ENCODE results near the gene JDP2. TPM values are rescaled to one million over a fixed set of nuclear protein-coding genes. Genes with fewer than 3 reads are reported as not detected.

JDP2 gene
- total RNA-seq, 1 donor from 2014 or later: 59.2 TPM

- DNase-seq (no peak), ATAC-seq (no peak)
- Histone ChIP-seq H3K27me3 (ENCODE audit: low read depth) (no peaks in the 10 kb centered on the region), H3K27ac (no peak overlapping the region), H3K4me3 (no peak overlapping the region), H3K4me1 (peaks cover 79% of the 10 kb centered on the region), H3K36me3 (peaks cover 67% of the 10 kb centered on the region), H3K9me3 (no peaks in the 10 kb centered on the region)
- TF ChIP-seq CTCF (IDR thresholded peaks at IDR 0.05): no peak
- intact Hi-C loops (cut with DNase I): no loop called here
Observed at GRCh38 chr14:75433631-75434071, 5.8 kb downstream of the JDP2 start.

- Histone ChIP-seq H3K4me3 (no peak overlapping the region), H3K27ac (no peak overlapping the region), H3K36me3 (peaks cover 74% of the 10 kb centered on the region), H3K9me3 (no peaks in the 10 kb centered on the region), H3K27me3 (ENCODE audit: low read depth) (no peaks in the 10 kb centered on the region), H3K4me1 (peaks cover 73% of the 10 kb centered on the region)
- DNase-seq: no peak
- ATAC-seq: no peak
- intact Hi-C loops (cut with DNase I): no loop called here
- TF ChIP-seq CTCF (IDR thresholded peaks at IDR 0.05): no peak
Observed at GRCh38 chr14:75434138-75434889, 6.5 kb downstream of the JDP2 start.

- Histone ChIP-seq H3K4me3 (no peak overlapping the region), H3K27ac (no peak overlapping the region), H3K36me3 (peaks cover 79% of the 10 kb centered on the region), H3K9me3 (no peaks in the 10 kb centered on the region), H3K4me1 (peaks cover 68% of the 10 kb centered on the region), H3K27me3 (ENCODE audit: low read depth) (no peaks in the 10 kb centered on the region)
- no peak for TF ChIP-seq CTCF (IDR thresholded peaks at IDR 0.05)
- no peak for DNase-seq
- intact Hi-C loops (cut with DNase I): no loop called here
- ATAC-seq: no peak
Observed at GRCh38 chr14:75434890-75435248, 7.0 kb downstream of the JDP2 start.

GRCh38 chr14:75435473-75435872 lies 7.7 kb downstream of the JDP2 start:
- Histone ChIP-seq H3K27ac (no peak overlapping the region), H3K4me3 (no peak overlapping the region), H3K36me3 (peaks cover 85% of the 10 kb centered on the region), H3K27me3 (ENCODE audit: low read depth) (no peaks in the 10 kb centered on the region), H3K9me3 (no peaks in the 10 kb centered on the region), H3K4me1 (peaks cover 68% of the 10 kb centered on the region)
- intact Hi-C loops (cut with DNase I): no loop called here
- DNase-seq (no peak), ATAC-seq (no peak)
- no peak for TF ChIP-seq CTCF (IDR thresholded peaks at IDR 0.05)

- no peak for DNase-seq
- TF ChIP-seq CTCF (IDR thresholded peaks at IDR 0.05): no peak
- ATAC-seq: no peak
- Histone ChIP-seq H3K27ac (no peak overlapping the region), H3K9me3 (no peaks in the 10 kb centered on the region), H3K36me3 (peaks cover 94% of the 10 kb centered on the region), H3K27me3 (ENCODE audit: low read depth) (no peaks in the 10 kb centered on the region), H3K4me3 (no peak overlapping the region), H3K4me1 (peaks cover 67% of the 10 kb centered on the region)
- intact Hi-C loops (cut with DNase I): no loop called here
Observed at GRCh38 chr14:75437201-75438143, 9.7 kb downstream of the JDP2 start.

Measured in lower lobe of right lung (tissue), 2 donors.